ENCODE measurements around the gene PLSCR3.

PLSCR3 gene

DNA sequence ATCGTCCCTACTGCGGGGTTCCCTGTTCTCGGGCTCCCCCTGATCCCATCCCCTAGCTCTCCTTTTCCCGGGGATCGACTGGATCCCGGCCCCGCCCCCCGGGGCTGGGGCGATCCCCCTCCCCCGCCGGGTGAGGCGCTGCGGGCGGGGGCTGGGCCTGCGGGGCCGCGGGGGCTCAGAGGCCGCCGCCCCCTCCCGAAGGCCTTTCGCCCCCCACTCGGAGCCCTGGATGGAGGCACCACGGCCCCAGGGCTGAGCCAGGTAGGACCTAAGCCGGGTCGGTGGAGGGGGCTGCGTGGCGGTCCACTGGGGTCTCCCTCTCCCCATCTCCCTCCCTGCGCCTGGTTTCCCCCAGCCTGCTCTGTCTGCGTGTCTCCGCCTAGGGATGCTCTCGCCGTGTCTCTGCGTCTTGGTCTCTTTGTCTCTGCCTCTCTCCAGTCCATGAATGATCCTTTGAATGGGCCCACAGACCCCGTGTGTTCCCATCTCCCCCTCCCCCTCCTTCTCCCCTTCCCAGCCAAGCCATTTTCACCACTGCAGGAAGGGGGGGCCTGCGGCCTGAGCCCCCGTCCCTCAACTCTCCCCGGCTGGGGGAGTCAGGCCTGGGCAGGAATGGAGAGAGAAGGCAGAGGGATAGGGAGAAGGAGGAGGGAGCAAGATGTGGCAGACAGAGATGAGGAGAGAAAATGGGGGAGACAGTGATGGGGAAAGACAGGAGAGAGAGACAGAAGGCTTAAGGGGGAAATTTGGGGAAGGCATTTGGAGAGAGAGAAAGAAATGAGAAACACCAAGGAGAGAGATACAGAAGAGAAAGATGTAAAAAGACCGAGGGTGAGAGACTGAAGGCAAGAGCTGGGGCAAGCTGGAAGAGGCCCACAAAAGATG lies 11.3 kb upstream of the PLSCR3 start:
- DNase-seq = no peak

DNA sequence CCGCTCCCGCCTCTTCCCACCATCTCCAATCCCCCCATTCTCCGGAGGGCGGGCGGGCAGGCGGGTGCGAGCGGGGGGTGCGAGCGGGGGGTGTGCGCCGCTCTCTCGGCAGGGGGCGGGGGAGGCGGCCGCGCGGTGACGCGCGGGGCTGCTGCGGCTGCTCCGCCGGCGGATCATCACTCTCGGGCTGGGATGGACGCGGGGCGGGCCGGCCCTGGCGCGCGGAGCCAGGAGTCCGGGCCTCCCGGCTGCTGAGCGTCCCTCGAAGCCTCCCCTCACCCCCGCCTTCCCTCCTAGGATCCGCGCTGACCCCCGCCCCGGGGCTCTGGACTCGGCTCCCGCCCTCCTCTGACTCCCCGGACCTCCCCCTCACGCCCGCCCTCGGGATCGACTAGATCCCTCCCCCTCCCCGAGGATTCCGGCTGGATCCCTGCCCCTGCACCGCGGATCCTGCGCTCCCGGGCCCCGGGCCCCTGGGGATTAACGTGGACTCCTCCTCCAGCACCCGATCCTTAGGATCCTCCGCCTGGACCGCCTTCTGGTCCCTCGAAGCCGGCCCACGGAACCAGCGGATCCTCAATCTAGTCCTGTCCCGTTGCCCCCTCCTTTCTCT lies 10.5 kb upstream of the PLSCR3 start:
- DNase-seq = peak in 1 of 2 donors; percentile 74

DNA sequence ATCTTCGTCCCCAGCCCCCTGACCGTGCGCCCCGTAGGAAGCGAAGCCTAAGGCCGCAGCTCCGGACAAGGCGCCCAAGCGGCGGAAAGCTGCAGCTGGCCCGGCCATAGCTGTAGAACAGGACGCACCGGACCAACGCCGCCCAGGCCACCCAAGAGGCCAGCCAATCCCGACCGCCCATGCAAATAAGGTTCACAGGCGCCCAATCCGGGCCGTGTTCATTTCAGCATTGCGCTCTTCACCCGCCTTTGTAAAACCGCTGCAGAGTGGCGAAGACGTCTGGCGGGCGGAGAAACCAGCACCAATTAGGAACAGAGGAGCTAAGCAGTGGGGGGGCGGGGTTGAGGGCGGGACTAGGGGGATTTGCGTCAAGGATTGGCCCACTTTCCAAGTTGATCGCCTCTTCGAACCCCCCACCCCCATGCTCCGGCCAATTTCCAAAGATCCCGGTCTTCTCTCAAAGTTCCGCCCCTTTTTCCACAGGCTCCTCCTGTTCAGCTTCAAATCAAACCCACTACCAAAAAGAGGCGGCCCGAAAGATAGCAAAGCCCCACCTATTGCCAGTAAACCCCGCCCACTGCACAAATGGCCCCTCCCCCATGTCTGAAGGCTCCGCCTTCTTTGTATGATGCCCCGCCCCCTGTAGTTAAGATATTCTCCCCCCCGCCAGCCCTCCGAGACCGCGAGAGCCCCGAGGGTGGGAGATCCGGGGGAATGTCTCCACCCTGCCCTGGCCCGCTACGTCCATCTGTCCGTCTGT lies 9.8 kb upstream of the PLSCR3 start, which contains the start of gene TMEM256:
TMEM256 (minus strand) TSS at position 121 of the 760 bp plus-strand sequence; CDS start at position 108, 13 bp downstream.
- DNase-seq = peak; percentile 94

DNA sequence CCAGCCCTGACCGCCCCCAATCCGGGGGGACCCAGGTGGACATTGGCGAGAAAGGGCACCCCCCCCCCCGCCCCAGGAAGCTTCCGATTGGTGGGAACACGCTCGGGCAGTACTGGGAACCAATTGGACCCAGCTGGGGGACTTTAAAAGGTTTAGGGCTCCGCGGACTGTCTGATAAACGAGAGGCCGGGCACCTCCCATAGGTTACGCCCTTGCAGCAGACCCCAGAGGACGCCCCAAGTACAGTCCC lies 9.3 kb upstream of the PLSCR3 start:
- no peak for DNase-seq

DNA sequence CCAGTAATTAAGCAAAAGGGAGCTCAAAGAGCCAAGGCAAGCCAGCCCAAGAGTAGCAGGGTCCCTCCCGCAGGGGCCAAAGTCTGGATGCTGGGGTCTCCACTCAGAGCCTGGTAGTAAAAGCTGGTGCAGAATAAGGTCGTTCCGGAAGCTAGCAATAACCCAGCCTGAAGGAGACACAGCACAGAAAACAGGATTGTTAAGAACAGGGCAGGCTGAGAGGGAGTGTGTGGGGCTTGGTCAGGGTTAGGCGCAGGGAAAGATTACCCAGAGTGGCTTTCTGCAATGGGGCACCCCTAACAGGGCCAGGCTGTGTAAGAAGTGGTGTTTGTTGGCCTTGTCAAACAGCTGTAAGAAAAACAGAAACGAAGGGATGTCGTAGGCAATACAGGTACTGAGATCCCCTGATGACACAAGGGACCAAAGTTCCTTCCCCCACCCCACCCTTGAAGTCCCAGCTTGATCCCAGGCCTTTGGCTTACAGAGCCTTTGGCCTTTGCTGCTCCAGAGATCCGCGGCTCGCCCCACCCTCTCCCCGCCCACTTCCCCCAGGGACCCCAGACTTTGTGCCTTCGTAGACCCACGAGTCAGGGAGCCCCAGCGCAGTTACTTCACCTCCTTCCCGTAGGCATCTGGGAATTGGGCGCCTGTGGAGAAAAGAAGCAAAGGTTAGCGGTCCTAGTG lies 8.9 kb upstream of the PLSCR3 start:
- peak in 1 of 2 donors; percentile 18 for DNase-seq

DNA sequence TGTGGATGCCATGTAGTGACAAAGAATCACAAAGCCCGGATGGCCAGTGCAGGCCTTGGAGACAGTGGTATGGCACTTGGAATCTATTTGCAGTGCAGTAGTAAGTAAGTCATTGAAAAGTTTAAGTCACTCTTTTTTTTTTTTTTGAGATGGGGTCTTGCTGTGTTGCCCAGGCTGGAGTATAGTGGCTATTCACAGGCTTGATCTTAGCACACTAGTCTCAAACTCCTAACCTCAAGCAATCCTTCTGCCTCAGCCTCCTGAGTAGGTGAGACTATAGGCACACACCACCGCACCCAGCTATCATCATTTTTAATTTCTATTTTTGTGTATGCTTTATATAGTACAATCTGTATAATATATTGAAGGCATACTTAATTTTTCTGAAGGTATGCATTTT lies 4.3 kb upstream of the PLSCR3 start:
- DNase-seq = no peak

DNA sequence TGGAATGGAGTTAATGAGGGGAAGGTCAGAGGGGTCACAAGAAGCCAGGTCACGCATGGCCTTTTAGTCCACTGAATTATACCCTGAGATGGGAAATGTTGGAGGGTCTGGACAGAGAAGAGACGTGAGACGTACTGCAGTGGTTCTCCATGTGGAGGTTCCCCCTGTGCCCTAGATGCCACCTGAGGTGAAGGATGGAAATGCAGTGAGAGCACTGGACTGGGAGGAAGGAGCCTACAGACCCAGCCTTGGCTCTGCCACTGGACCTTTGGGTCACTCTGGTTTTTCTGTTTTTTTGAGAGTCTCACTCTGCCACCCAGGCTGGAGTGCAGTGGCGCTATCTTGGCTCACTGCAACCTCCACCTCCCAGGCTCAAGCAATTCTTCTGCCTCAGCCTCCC lies 1.8 kb upstream of the PLSCR3 start:
- DNase-seq = no peak

DNA sequence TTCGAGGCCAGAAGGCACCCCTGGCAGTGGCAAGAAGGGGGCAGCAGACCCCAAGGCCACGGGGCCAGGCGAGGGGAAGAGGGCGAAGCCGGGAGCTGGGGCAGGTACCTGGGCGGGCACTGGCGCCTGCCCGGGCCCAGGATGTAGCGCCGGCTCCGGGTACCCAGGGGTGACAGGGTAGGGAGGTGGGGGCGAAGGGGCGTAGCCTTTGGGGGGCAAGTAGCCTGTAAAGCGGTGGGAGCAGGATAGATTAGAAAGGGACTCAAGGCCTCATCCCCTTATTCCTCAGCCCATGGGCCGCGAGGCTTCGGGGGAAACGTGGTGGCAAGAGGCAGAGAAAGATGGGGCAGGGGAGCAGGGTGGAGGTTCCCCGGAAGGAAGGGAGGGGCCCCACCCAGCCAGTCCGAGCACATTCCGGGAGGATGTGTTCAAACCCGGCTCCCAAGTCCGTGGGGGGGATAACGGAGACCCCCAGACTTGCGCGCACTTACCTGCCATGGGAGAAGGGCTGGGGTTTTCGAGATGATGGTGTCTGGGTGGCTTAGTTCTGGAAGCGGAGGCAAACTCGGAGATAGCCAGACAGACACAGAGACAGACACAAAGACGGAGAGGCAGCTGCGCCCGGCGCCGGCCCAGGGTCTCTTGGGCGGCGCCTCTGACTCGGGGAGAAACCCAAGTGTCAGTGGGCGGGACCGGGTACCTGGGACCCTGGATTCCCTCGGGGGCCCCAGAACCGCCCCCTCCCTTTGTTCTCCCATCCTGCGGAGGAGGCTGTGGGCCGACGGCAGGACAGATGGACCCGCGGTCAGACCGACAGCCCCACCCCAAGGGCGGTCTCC lies 493 bp downstream of the PLSCR3 start:
- peak; percentile 64 to 72 for DNase-seq

DNA sequence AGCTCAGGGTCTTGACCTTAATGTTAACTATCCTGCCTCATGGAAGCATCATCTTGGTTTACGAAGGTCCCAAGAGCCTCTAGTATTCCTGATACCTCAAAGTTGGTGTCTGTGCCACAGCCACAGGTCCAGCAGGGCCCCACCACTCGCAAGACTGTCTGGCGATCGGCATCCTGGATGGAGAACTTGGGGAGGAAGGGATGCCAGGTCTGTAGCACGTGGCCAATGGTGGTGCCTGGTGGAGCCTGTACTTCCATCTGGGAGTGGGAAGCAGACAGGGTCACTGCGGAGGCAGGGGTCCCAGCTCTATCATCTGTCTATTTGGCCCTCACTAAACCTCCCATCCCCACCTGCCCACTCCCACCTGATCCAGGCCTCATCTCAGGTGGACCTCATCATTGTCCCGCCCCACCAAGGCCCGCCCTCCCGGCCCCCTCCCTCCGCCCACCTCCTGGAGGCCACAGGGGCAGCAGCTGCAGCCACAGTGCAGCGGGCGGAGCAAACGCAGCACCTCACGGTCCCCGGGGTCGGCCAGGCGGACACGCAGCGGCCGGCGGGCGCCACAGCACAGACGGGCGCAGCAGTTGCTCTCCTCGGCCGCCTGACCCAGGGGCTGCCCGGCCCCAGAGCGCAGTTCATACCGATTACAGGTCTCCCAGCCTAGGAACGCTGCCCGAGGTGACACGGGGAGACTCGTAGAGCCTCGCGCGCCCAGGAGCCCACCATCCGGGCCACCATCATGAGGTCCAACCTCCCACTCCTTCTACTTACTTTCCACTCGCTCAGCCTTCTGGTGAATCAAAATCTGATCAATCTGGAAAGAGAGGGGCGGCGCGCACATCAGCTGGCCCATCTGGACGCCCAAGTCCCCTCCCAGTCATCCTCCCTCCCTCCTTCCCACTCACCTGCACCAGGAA lies 1.4 kb downstream of the PLSCR3 start:
- DNase-seq = no peak

DNA sequence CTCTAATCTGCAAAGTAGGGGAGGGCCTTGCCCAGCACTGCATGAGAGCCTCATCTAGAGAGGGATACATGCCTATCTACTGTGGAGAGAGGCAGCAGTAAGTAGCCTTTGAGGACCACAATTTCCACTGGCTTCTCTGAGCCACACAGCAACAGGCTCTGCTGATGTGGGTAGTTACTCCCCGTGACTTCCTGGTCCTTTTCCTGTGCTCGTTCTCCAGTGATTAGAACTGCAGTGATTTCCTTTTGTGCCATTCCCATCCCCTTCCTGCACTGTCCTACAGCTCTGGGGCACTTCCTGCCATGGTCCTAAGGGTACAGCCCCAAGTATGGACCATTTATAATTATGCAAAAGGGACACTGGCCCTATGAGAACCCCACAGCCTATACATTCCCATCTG lies 3.0 kb downstream of the PLSCR3 start:
- DNase-seq = no peak

DNA sequence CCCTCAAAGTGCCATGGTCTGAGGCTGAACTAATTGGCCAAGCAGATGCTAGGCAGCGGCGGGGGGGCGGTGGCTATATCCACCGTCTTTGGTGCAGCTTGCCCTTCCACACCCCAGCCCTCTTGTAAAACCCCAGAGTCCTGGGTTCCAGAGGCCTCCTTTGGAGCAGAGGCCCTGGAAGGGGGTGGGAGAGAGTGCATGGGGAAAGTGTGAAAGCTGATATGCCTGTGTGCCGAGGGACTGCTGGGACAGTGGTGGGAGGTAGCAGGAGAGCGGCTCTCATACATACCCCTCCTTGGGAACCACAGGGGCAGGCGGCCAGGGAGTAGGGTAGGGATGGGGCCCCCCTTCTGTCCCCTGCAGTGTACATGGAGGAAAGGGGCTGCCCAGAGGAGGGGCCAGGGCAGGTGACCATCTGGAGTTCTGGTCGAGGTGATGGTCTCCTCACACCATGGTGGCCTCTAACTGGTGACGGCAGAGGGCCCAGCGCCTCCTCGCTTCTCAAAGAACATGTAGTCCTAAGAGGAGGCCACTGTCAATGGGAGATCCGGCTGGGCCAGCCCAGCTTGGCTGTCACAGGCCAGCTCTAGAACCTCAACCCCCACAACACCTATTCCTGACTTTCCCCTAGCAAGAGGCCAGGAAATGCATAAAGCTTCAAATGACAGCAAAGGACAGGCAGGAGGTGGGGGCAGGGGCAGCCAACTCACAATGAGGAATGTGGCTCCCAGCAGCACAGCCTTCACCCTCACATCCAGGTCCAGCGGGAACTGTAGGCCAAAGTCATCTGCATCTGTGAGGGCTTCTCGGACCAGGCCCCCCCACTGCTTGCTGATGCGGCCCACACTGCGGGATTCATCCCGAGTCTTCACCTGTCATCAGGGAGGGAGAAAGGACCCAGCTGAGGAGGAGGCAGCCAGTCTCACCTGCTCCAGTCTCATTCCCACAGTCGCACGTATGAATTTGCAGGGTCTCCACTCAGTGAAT lies 4.1 kb downstream of the PLSCR3 start:
- no peak for DNase-seq

DNA sequence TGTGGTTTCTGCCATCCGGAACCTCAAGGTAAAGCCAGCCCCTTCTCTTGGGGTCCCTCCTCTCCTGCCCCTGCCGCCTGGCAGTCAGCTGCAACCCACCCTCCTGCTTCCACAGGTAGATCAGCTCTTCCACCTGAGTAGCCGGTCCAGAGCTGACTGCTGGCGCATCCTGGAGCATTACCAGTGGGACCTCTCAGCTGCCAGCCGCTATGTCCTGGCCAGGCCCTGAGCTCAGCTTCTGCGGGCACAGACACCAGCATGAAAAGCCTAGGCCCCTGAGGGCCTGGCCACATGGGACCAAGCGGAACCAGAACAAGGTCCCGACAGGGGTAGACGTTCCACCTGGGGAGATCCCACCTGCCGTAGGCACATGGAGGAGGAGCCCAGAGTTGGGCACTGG lies 5.5 kb downstream of the PLSCR3 start:
- no peak for DNase-seq

DNA sequence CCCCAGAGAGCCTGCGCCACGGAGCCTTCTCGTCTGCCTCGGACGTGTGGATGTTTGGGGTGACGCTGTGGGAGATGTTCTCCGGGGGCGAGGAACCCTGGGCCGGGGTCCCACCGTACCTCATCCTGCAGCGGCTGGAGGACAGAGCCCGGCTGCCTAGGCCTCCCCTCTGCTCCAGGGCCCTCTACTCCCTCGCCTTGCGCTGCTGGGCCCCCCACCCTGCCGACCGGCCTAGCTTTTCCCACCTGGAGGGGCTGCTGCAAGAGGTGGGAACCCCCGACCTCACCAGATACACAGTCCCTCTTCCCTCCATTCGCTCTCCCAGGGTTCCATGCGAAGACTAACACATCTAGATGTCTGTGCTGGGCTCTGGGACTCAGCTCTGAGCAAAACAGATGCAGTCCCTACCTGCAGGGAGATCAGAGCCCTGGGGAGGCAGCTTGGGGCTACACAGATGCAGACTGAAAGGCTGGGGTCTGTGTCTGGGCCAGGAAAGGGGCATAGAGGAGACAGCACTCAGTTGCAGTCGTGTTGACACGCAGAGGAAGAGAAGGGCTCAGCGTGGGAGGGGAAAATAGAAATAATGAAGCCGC lies 9.7 kb downstream of the PLSCR3 start:
- no peak for DNase-seq

DNA sequence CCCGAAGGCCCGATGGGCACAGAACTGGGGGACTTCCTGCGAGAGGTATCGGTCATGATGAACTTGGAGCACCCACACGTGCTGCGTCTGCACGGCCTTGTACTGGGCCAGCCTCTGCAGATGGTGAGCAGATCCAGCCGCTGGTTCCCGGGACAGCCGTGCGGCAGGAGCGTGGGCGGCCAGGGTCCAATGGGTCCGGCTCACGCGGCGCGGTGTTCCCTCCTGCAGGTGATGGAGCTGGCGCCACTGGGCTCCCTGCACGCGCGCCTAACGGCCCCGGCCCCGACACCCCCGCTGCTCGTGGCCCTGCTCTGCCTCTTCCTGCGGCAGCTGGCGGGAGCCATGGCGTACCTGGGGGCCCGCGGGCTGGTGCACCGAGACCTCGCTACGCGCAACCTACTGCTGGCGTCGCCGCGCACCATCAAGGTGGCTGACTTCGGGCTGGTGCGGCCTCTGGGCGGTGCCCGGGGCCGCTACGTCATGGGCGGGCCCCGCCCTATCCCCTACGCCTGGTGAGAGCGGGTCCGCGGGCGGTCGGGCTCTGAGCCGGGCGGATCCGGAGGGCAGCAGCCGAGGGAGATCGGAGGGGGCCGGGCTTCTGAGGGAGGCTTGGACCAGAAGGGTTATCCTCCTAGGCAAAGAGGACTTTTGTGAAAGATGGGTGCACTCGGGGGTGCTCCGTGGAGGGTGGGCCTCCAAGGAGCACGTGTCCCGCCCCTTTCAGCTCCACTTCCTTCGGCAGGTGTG lies 10.4 kb downstream of the PLSCR3 start:
- DNase-seq = peak; percentile 74 to 75

DNA sequence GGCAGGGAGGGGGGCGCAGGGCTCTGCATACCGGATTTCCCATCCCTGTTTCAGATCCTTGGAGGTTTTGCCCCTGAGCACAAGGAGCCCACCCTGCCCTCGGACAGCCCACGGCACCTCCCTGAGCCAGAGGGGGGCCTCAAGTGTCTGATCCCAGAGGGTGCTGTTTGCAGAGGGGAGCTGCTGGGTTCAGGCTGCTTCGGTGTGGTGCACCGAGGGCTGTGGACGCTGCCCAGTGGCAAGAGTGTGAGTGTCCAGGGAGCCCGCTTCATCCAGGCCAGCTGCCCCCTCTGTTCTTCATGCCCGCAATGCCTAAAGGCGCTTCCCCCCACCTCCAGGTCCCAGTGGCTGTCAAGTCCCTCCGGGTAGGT lies 11.0 kb downstream of the PLSCR3 start:
- no peak for DNase-seq

DNA sequence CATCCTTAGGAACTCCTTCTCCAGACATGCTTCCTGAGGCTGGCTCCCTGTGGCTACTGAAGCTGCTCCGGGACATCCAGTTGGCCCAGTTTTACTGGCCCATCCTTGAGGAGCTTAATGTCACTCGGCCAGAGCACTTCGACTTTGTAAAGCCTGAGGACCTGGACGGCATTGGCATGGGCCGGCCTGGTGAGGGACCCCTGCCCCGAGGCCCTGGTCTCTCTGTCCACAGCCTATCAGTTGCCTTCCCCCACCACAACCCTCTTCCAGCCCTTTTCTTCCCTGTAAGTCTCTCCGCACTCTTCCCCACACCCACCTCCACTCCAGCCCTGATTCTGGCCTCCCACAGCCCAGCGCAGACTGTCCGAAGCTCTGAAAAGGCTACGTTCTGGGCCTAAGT lies 11.4 kb downstream of the PLSCR3 start:
- DNase-seq = no peak

DNA sequence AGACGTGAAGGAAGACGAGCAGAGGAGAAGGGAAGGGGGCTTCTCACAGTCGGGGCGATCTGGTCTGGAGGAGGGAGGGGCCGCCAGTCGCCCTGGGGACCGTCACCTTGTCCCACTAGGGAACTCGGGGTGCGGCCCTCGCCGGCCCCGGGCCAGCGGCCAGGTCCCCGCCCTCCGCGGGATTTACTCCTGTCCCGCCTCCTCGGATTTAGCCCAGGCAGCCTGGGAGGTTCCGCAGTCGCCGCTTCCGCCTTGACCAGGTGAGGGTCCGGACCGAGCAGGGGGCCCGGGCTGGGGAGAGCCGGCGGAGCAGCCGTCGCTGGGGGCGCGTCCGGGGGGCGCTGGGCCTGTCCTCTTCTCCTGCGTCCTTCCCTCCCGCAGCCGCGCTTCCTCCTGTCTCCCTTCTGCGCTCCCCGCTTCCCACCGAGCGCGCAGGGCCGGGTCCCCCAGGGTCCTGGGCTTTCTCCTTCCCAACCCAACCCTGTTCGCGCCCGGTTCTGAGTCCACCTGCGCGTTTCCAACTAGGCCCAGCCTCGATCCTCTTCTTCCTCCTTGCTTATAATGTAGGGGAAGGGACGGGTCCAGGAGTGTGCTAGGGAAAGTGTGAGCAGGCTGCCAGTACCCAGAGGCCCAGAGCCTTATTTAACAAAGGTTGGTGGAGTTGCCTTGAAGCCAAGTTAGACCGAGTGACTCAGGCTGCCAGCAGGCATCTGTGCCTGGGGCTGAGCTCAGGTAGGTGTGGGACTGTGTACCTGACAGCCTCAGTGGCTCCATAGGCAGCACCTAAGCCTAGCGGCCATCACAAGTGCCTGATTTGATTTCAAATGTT lies 13.3 kb downstream of the PLSCR3 start, which contains the start of gene TNK1:
TNK1 (plus strand) TSS at position 235 of the 829 bp plus-strand sequence. CDS start 1,838 bp downstream, outside the sequence.
- no peak for DNase-seq

DNA sequence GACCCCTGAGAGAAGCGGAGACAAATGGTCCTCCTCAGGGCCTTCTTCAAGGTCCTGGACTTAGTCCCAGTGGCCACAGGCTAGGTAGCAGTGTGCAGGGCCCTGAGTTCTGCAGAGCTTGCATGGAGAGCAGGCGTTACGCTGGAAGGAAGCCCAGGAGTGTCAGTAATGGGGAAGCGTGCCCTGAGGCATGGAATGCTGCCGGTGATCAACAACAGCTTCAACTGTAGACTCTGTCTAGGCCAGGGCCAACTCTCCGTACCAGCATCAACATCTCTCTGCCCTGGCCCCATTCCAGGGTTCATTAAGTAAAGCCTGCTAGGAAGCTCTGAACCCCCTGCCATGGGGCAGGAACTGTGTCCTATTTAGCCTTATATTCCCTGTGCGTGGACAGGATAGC lies 14.0 kb downstream of the PLSCR3 start:
- no peak for DNase-seq
